ENCODE measurements around the gene PRSS38.

PRSS38 gene

GRCh38 chr1:227887697-227888403, 72.4 kb downstream of the PRSS38 start:
- H3K4me1 ChIP-seq (ENCODE audit: control insufficient read depth in 2 of 2, insufficient read depth in 1 of 2, low read depth in 1 of 2, low read length in 2 of 2) = peaks cover 13 to 31% of the 10 kb centered on the region in 2 donors
- no peak overlapping the region for H3K23ac ChIP-seq (ENCODE audit: low read depth, low read length, poor library complexity)
- peak overlapping the region in 1 of 2 donors; percentile 56 for H3K4me3 ChIP-seq (ENCODE audit: low read length in 2 of 2)

GRCh38 chr1:227888404-227889046, 73.0 kb downstream of the PRSS38 start:
- Histone ChIP-seq H3K14ac (ENCODE audit: low read length) (peak overlapping the region; percentile 32), H4K91ac (ENCODE audit: low read depth, low read length, poor library complexity) (peak overlapping the region; percentile 93), H3K79me1 (ENCODE audit: low read depth, low read length) (no peaks in the 10 kb centered on the region), H3K9me3 (replicated peaks in 1 of 2; ENCODE audit: control insufficient read depth in 2 of 2, insufficient read depth in 1 of 2, low read depth in 1 of 2, low read length in 2 of 2) (no peaks in the 10 kb centered on the region), H3K4ac (ENCODE audit: low read length) (peak overlapping the region; percentile 94), H2AK5ac (ENCODE audit: low read depth, low read length) (peak overlapping the region; percentile 100), H3K27ac (replicated peaks; ENCODE audit: low read length) (peak overlapping the region; percentile 33), H2AFZ (ENCODE audit: low read length) (no peak overlapping the region), H3K9ac (ENCODE audit: low read depth, low read length, poor library complexity) (peak overlapping the region; percentile 45), H2BK120ac (ENCODE audit: low read depth, low read length) (no peak overlapping the region), H3K4me1 (ENCODE audit: control insufficient read depth in 2 of 2, insufficient read depth in 1 of 2, low read depth in 1 of 2, low read length in 2 of 2) (peaks cover 13 to 36% of the 10 kb centered on the region in 2 donors), H2BK12ac (ENCODE audit: low read length) (peak overlapping the region; percentile 95), H2BK15ac (ENCODE audit: low read length) (peak overlapping the region; percentile 93), H2BK5ac (ENCODE audit: low read length) (peak overlapping the region; percentile 30), H3K27me3 (ENCODE audit: control insufficient read depth in 3 of 3, insufficient read depth in 3 of 3, low read depth in 1 of 3, low read length in 3 of 3) (no peaks in the 10 kb centered on the region), H3K36me3 (replicated peaks in 1 of 2; ENCODE audit: control insufficient read depth in 2 of 2, insufficient read depth in 2 of 2, low read length in 2 of 2) (no peaks in the 10 kb centered on the region), H3K23ac (ENCODE audit: low read depth, low read length, poor library complexity) (peak overlapping the region; percentile 75), H4K8ac (ENCODE audit: low read depth, low read length) (no peak overlapping the region), H3K4me2 (ENCODE audit: insufficient read depth, low read length, poor library complexity, severe bottlenecking) (no peak overlapping the region), H3K18ac (ENCODE audit: low read length) (peak overlapping the region; percentile 88), H3K4me3 (ENCODE audit: low read length in 2 of 2) (no peak overlapping the region)
- WGBS, 2 donors (ENCODE audit: extremely low coverage in 2 of 2, insufficient read length in 2 of 2, insufficient replicate concordance in 1 of 2) = no CpG with 5 or more reads among the region's 8 CpGs
- DNase-seq (ENCODE audit: low spot score) = no peak

More at GRCh38 chr1:227887697-227888403, 72.4 kb downstream of the PRSS38 start:
- peak overlapping the region; percentile 30 for H2BK5ac ChIP-seq (ENCODE audit: low read length)
- H3K9me3 ChIP-seq (replicated peaks in 1 of 2; ENCODE audit: control insufficient read depth in 2 of 2, insufficient read depth in 1 of 2, low read depth in 1 of 2, low read length in 2 of 2) = peaks cover 0 to 2% of the 10 kb centered on the region in 2 donors
- H2BK12ac ChIP-seq (ENCODE audit: low read length) = peak overlapping the region; percentile 95
- peak overlapping the region; percentile 66 for H3K4ac ChIP-seq (ENCODE audit: low read length)
- H3K9ac ChIP-seq (ENCODE audit: low read depth, low read length, poor library complexity) = peak overlapping the region; percentile 45
- peak overlapping the region; percentile 89 for H2AFZ ChIP-seq (ENCODE audit: low read length)
- no peak overlapping the region for H4K91ac ChIP-seq (ENCODE audit: low read depth, low read length, poor library complexity)
- peak; percentile 52 for DNase-seq (ENCODE audit: low spot score)
- no peaks in the 10 kb centered on the region for H3K79me1 ChIP-seq (ENCODE audit: low read depth, low read length)
- peak overlapping the region; percentile 98 for H3K18ac ChIP-seq (ENCODE audit: low read length)
- peak overlapping the region; percentile 36 for H3K27ac ChIP-seq (replicated peaks; ENCODE audit: low read length)
- H3K14ac ChIP-seq (ENCODE audit: low read length) = peak overlapping the region; percentile 32
- H2AK5ac ChIP-seq (ENCODE audit: low read depth, low read length) = peak overlapping the region; percentile 100
- WGBS, 2 donors (ENCODE audit: extremely low coverage in 2 of 2, insufficient read length in 2 of 2, insufficient replicate concordance in 1 of 2) = no CpG with 5 or more reads among the region's 40 CpGs
- no peaks in the 10 kb centered on the region for H3K36me3 ChIP-seq (replicated peaks in 1 of 2; ENCODE audit: control insufficient read depth in 2 of 2, insufficient read depth in 2 of 2, low read length in 2 of 2)
- peak overlapping the region; percentile 91 for H2BK120ac ChIP-seq (ENCODE audit: low read depth, low read length)
- peak overlapping the region; percentile 93 for H2BK15ac ChIP-seq (ENCODE audit: low read length)
- no peaks in the 10 kb centered on the region for H3K27me3 ChIP-seq (ENCODE audit: control insufficient read depth in 3 of 3, insufficient read depth in 3 of 3, low read depth in 1 of 3, low read length in 3 of 3)
- peak overlapping the region; percentile 86 for H4K8ac ChIP-seq (ENCODE audit: low read depth, low read length)
- peak overlapping the region; percentile 80 for H3K4me2 ChIP-seq (ENCODE audit: insufficient read depth, low read length, poor library complexity, severe bottlenecking)

- no peak overlapping the region for H3K4me2 ChIP-seq (ENCODE audit: insufficient read depth, low read length, poor library complexity, severe bottlenecking)
- no peak overlapping the region for H3K4me3 ChIP-seq (ENCODE audit: low read length in 2 of 2)
- H3K79me1 ChIP-seq (ENCODE audit: low read depth, low read length) = no peaks in the 10 kb centered on the region
- WGBS, 2 donors (ENCODE audit: extremely low coverage in 2 of 2, insufficient read length in 2 of 2, insufficient replicate concordance in 1 of 2) = no CpG with 5 or more reads among the region's 14 CpGs
- peak overlapping the region; percentile 63 for H3K14ac ChIP-seq (ENCODE audit: low read length)
- H4K91ac ChIP-seq (ENCODE audit: low read depth, low read length, poor library complexity) = no peak overlapping the region
- peak overlapping the region; percentile 88 for H3K18ac ChIP-seq (ENCODE audit: low read length)
- H3K27me3 ChIP-seq (ENCODE audit: control insufficient read depth in 3 of 3, insufficient read depth in 3 of 3, low read depth in 1 of 3, low read length in 3 of 3) = no peaks in the 10 kb centered on the region
- no peak overlapping the region for H3K27ac ChIP-seq (replicated peaks; ENCODE audit: low read length)
- H3K36me3 ChIP-seq (replicated peaks in 1 of 2; ENCODE audit: control insufficient read depth in 2 of 2, insufficient read depth in 2 of 2, low read length in 2 of 2) = no peaks in the 10 kb centered on the region
- H3K4me1 ChIP-seq (ENCODE audit: control insufficient read depth in 2 of 2, insufficient read depth in 1 of 2, low read depth in 1 of 2, low read length in 2 of 2) = peaks cover 13 to 37% of the 10 kb centered on the region in 2 donors
- peak overlapping the region; percentile 95 for H2BK12ac ChIP-seq (ENCODE audit: low read length)
- H3K23ac ChIP-seq (ENCODE audit: low read depth, low read length, poor library complexity) = peak overlapping the region; percentile 75
- no peak overlapping the region for H2BK5ac ChIP-seq (ENCODE audit: low read length)
- no peak overlapping the region for H3K4ac ChIP-seq (ENCODE audit: low read length)
- DNase-seq (ENCODE audit: low spot score) = no peak
- H3K9ac ChIP-seq (ENCODE audit: low read depth, low read length, poor library complexity) = peak overlapping the region; percentile 12
- H4K8ac ChIP-seq (ENCODE audit: low read depth, low read length) = peak overlapping the region; percentile 6
- H3K9me3 ChIP-seq (replicated peaks in 1 of 2; ENCODE audit: control insufficient read depth in 2 of 2, insufficient read depth in 1 of 2, low read depth in 1 of 2, low read length in 2 of 2) = no peaks in the 10 kb centered on the region
- no peak overlapping the region for H2AFZ ChIP-seq (ENCODE audit: low read length)
- H2BK15ac ChIP-seq (ENCODE audit: low read length) = peak overlapping the region; percentile 93
- peak overlapping the region; percentile 100 for H2AK5ac ChIP-seq (ENCODE audit: low read depth, low read length)
- peak overlapping the region; percentile 55 for H2BK120ac ChIP-seq (ENCODE audit: low read depth, low read length)
Measured at GRCh38 chr1:227889047-227889862, 73.8 kb downstream of the PRSS38 start.

All from neuronal stem cell (in vitro differentiated cells).